ENCODE data around the gene IFNAR1.

IFNAR1 gene

DNA sequence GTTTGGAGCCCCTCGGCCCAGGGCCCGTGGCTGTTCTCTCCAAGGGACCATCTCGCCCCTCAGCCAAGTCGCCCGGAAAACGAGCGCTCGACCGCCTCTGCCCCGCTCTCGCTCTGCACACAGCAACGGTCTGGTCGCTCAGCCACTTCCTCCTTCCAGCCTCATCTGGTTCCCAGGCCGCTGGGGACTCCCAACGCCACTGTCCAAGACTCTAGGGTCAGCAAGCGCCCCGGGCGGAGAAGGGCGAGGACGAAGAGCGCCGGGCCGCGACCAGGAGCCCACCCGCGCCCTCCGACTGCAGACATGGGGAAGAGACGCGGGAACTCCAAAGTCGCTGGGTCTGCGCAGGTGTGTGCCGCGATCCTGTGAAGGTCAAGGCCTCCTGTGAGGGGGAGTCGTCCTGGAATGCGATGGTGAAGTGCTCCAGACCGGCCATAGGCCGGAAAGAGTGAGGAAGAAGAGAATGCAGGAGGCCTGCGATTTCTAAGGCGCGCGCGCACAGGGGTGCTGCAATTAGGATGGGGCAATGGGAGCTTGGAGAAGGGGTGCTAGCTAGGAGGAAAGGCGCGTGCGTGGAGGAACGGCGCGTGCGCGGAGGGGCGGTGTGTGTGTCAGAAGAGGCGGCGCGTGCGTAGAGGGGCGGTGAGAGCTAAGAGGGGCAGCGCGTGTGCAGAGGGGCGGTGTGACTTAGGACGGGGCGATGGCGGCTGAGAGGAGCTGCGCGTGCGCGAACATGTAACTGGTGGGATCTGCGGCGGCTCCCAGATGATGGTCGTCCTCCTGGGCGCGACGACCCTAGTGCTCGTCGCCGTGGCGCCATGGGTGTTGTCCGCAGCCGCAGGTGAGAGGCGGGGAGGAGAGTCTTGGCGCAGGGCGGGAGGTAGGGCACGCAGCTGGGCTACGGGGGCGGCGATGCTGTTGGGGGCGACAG, at the start of gene IFNAR1:
IFNAR1 (plus strand) TSS at position 680 of the 931 bp plus-strand sequence; CDS start at position 766, 86 bp downstream.
- DNase-seq (ENCODE audit: low spot score) = peak; percentile 92
- in situ Hi-C loops (cut with MboI; ENCODE audit: low pct_unique_long_range_greater_than_20kb, low sequenced_read_pairs, unreplicated experiment) = no loop called here
- TF ChIP-seq, protein P1, sequence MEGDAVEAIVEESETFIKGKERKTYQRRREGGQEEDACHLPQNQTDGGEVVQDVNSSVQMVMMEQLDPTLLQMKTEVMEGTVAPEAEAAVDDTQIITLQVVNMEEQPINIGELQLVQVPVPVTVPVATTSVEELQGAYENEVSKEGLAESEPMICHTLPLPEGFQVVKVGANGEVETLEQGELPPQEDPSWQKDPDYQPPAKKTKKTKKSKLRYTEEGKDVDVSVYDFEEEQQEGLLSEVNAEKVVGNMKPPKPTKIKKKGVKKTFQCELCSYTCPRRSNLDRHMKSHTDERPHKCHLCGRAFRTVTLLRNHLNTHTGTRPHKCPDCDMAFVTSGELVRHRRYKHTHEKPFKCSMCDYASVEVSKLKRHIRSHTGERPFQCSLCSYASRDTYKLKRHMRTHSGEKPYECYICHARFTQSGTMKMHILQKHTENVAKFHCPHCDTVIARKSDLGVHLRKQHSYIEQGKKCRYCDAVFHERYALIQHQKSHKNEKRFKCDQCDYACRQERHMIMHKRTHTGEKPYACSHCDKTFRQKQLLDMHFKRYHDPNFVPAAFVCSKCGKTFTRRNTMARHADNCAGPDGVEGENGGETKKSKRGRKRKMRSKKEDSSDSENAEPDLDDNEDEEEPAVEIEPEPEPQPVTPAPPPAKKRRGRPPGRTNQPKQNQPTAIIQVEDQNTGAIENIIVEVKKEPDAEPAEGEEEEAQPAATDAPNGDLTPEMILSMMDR (IDR thresholded peaks at IDR 0.05; ENCODE audit: extremely low read depth, insufficient read depth, missing control alignments) = no peak

DNA sequence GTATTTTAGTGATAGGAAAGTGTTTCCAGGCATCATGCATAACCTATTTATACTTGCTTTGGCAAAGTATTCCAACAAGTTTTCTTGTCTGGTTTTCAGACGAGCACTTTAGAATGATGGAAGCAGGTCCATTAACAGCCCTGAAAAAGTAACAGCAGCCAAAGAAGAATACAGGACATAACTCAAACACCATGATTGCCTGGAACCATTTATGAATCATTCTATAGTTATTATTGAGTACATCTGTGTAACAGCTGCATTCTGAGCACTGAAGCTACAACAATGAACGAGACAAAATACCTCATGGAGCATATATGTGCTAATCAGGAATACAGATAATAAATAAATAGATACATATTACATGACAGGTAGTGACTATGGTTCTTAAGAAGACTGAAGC, 46.0 kb upstream of the IFNAR1 start:
- TF ChIP-seq, protein P1 (IDR thresholded peaks at IDR 0.05; ENCODE audit: extremely low read depth, insufficient read depth, missing control alignments) = no peak
- in situ Hi-C loops (cut with MboI; ENCODE audit: low pct_unique_long_range_greater_than_20kb, low sequenced_read_pairs, unreplicated experiment) = no loop called here
- DNase-seq (ENCODE audit: low spot score) = no peak

DNA sequence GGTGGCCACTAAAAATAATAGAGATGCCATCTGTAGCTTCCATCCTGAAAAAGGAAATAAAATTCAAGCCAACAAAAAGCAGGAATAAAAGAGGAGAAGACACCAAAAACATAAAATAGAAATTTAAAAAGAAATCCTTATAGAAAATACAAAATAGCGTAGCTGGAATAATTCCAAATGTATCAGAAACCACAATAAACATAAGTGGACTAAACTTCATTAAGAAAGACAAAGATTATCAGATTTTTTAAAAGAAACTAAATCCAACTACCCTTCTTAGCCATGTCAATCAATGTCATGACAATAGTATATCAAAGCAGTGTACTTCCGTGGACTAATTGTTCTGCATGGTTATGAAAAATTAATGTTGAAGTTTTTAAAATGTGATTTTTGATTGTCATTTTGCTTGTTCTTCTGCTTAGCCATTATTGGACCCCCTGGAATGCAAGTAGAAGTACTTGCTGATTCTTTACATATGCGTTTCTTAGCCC, 45.4 kb upstream of the IFNAR1 start:
- in situ Hi-C loops (cut with MboI; ENCODE audit: low pct_unique_long_range_greater_than_20kb, low sequenced_read_pairs, unreplicated experiment) = no loop called here
- DNase-seq (ENCODE audit: low spot score) = no peak
- TF ChIP-seq, protein P1 (IDR thresholded peaks at IDR 0.05; ENCODE audit: extremely low read depth, insufficient read depth, missing control alignments) = no peak

DNA sequence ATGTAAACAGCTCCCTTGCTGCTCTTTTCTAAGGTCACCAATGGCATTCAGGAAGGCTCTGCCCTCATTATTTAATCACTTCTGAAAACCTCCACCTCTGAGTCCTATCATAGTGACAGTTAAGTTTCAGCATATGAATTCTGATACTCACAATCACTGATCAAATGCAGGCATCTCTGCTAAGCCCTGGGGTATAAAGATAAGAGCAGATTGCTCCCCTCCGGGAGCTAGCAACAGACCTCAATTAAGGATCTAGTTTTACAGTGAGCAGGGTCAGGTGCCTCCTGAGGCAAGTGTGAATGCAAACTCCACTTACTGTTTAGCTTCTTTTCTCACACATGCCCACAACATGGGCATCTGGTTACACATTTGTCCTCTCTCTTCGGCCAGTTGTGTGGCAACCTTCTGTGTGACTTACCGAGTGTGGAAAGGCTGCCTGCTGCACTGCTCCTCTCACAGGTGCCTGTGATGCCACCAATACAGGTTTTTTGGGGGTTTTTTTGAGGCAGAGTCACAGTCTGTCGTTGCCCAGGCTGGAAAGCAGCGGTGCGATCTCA, 43.6 kb upstream of the IFNAR1 start:
- DNase-seq (ENCODE audit: low spot score) = no peak
- in situ Hi-C loops (cut with MboI; ENCODE audit: low pct_unique_long_range_greater_than_20kb, low sequenced_read_pairs, unreplicated experiment) = no loop called here
- TF ChIP-seq, protein P1 (IDR thresholded peaks at IDR 0.05; ENCODE audit: extremely low read depth, insufficient read depth, missing control alignments) = no peak

DNA sequence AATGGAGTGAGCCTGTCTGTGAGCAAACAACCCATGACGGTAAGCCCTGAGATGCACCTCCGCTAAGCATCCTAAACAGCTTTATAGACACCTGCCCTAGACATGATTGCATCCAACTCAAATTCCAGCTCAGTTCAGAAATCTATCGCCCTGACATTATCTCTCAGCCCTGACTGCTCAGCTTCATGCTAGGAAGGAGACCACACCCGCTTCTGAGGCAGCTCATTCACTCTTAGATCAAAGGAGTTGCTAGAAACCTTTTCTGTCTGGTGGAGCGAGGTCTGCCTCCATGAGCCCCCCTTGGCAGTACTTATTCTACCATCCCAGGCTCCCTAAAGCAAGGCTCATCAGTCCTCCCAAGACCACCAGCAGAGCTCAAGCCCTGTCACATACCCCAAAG, 41.6 kb upstream of the IFNAR1 start:
- TF ChIP-seq, protein P1 (IDR thresholded peaks at IDR 0.05; ENCODE audit: extremely low read depth, insufficient read depth, missing control alignments) = no peak
- in situ Hi-C loops (cut with MboI; ENCODE audit: low pct_unique_long_range_greater_than_20kb, low sequenced_read_pairs, unreplicated experiment) = no loop called here
- DNase-seq (ENCODE audit: low spot score) = no peak

DNA sequence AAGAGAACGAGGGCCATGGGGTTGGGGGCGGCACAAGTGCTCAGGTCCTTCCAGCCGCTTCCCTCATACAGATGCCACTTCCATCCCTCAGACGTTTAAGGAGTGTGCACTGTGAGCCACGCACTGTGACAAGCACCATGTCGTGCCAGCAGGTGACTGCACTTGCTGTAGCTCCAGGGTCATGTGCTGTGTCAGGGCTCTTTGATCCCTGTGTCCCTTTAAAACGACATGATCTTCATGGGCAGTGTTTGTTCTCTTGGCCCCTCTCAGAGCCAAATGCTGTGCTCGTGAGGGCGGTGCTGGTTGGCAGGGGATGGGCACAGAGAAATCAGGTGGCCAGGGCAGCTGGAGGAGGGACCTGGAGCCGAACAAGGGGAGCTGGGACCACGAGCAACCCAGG, 38.7 kb upstream of the IFNAR1 start:
- DNase-seq (ENCODE audit: low spot score) = no peak
- in situ Hi-C loops (cut with MboI; ENCODE audit: low pct_unique_long_range_greater_than_20kb, low sequenced_read_pairs, unreplicated experiment) = no loop called here
- TF ChIP-seq, protein P1 (IDR thresholded peaks at IDR 0.05; ENCODE audit: extremely low read depth, insufficient read depth, missing control alignments) = no peak

Data from GM13977 (cell line).